Measurements from ENCODE around the gene NUMB. TPM values are rescaled to one million over a fixed set of nuclear protein-coding genes. Genes with fewer than 3 reads are reported as not detected.
A peak's percentile ranks its signal among the peaks of the same experiment; 100 is the strongest.

NUMB gene
- total and polyA plus RNA-seq, 4 donors: 27.2 to 99.3 (median 50.6) TPM

DNA sequence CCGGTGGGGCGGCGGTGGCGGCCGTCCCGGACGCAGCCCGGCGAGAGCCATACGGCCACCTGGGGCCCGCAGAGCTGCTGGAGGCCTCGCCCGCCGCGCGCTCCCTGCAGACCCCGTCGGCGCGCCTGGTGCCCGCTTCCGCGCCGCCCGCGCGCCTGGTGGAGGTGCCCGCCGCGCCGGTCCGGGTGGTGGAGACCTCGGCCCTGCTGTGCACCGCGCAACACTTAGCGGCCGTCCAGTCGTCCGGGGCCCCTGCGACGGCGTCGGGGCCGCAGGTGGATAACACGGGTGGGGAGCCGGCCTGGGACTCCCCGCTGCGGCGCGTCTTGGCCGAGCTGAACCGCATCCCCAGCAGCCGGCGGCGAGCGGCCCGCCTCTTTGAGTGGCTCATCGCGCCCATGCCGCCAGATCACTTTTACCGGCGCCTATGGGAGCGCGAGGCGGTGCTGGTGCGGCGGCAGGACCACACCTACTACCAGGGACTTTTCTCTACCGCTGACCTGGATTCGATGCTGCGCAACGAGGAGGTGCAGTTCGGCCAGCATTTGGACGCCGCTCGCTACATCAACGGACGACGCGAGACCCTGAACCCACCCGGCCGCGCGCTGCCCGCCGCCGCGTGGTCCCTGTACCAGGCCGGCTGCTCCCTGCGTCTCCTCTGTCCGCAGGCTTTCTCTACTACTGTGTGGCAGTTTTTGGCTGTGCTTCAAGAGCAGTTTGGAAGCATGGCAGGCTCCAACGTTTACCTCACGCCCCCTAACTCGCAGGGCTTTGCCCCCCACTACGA, 33.1 kb upstream of the NUMB start:
- Histone ChIP-seq H3K27me3 (ENCODE audit: control insufficient read depth in 1 of 2, insufficient read depth in 2 of 2, low read length in 1 of 2) (no peaks in the 10 kb centered on the region), H3K9me3 (ENCODE audit: control insufficient read depth, low read length) (no peaks in the 10 kb centered on the region), H3K4me3 (ENCODE audit: low read length in 2 of 2) (peak overlapping the region; percentile 22 to 57), H3K27ac (ENCODE audit: low read depth in 1 of 2, low read length in 2 of 2) (peak overlapping the region in 1 of 2 donors; percentile 71), H3K36me3 (ENCODE audit: control insufficient read depth in 1 of 2, insufficient read depth in 2 of 2, low read length in 1 of 2) (no peaks in the 10 kb centered on the region), H3K4me1 (ENCODE audit: control insufficient read depth in 1 of 2, insufficient read depth in 2 of 2, low read length in 2 of 2) (peaks cover 0 to 2% of the 10 kb centered on the region in 2 donors)
- 0 to 1% methylated on average over 71 to 94 of the region's 94 CpGs for WGBS, 2 donors
- peak; percentile 73 to 88 for DNase-seq
- intact Hi-C loops (cut with DNase I): no loop called here
- peak; percentile 59 for ATAC-seq (ENCODE audit: low FRiP score)

GRCh38 chr14:73489481-73490175, 31.3 kb upstream of the NUMB start:
- Histone ChIP-seq H3K27me3 (ENCODE audit: control insufficient read depth in 1 of 2, insufficient read depth in 2 of 2, low read length in 1 of 2) (no peaks in the 10 kb centered on the region), H3K4me1 (ENCODE audit: control insufficient read depth in 1 of 2, insufficient read depth in 2 of 2, low read length in 2 of 2) (peaks cover 0 to 2% of the 10 kb centered on the region in 2 donors), H3K36me3 (ENCODE audit: control insufficient read depth in 1 of 2, insufficient read depth in 2 of 2, low read length in 1 of 2) (no peaks in the 10 kb centered on the region), H3K27ac (ENCODE audit: low read depth in 1 of 2, low read length in 2 of 2) (no peak overlapping the region), H3K9me3 (ENCODE audit: control insufficient read depth, low read length) (no peaks in the 10 kb centered on the region), H3K4me3 (ENCODE audit: low read length in 2 of 2) (no peak overlapping the region)
- intact Hi-C loops (cut with DNase I): no loop called here
- DNase-seq (no peak), ATAC-seq (ENCODE audit: low FRiP score) (no peak)
- 58 to 64% methylated on average over 6 of the region's 6 CpGs for WGBS, 2 donors

- ATAC-seq (ENCODE audit: low FRiP score): no peak
- Histone ChIP-seq H3K9me3 (ENCODE audit: control insufficient read depth, low read length) (no peaks in the 10 kb centered on the region), H3K27me3 (ENCODE audit: control insufficient read depth in 1 of 2, insufficient read depth in 2 of 2, low read length in 1 of 2) (no peaks in the 10 kb centered on the region), H3K27ac (ENCODE audit: low read depth in 1 of 2, low read length in 2 of 2) (no peak overlapping the region), H3K4me3 (ENCODE audit: low read length in 2 of 2) (no peak overlapping the region), H3K36me3 (ENCODE audit: control insufficient read depth in 1 of 2, insufficient read depth in 2 of 2, low read length in 1 of 2) (no peaks in the 10 kb centered on the region), H3K4me1 (ENCODE audit: control insufficient read depth in 1 of 2, insufficient read depth in 2 of 2, low read length in 2 of 2) (no peaks in the 10 kb centered on the region)
- intact Hi-C loops (cut with DNase I): loop anchor here (10.0 kb wide), 1 partner anchor 304 kb away; no protein-coding TSS in a partner anchor
- WGBS, 2 donors: 87% methylated on average over 15 of the region's 15 CpGs
- no peak for DNase-seq
Observed at GRCh38 chr14:73478684-73479083, 20.3 kb upstream of the NUMB start.

DNA sequence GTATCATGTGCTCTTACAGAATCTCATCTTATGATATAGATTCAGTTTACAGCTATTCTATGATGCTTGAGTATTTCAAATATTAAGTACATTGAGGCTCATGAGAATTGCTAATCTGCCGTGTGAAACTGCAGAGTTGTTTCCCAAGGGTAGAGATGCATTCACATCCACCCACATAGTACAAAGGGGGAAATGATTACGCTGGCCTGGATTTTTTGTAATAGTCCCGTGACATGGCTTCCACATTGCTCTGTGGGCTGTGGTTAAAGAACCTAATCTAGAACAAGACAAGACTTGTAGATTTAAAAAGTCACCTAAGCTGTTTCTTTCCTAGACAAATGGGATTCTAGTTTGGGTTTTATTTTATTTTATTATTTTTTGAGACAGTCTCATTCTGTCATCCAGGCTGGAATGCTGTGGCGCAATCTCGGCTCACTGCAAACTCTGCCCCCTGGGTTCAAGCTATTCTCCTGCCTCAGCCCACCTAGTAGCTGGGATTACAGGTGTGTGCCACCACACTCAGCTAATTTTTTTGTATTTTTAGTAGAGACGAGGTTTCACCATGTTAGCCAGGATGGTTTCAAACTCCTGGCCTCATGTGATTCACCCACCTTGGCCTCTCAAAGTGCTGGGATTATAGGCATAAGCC, 19.4 kb upstream of the NUMB start:
- WGBS, 2 donors: 84 to 91% methylated on average over 6 of the region's 6 CpGs
- H3K27me3 ChIP-seq (ENCODE audit: control insufficient read depth in 1 of 2, insufficient read depth in 2 of 2, low read length in 1 of 2): no peaks in the 10 kb centered on the region
- DNase-seq (no peak), ATAC-seq (ENCODE audit: low FRiP score) (no peak)
- H3K36me3 ChIP-seq (ENCODE audit: control insufficient read depth in 1 of 2, insufficient read depth in 2 of 2, low read length in 1 of 2): no peaks in the 10 kb centered on the region
- H3K27ac ChIP-seq (ENCODE audit: low read depth in 1 of 2, low read length in 2 of 2): no peak overlapping the region
- no peak overlapping the region for H3K4me3 ChIP-seq (ENCODE audit: low read length in 2 of 2)
- H3K4me1 ChIP-seq (ENCODE audit: control insufficient read depth in 1 of 2, insufficient read depth in 2 of 2, low read length in 2 of 2): no peaks in the 10 kb centered on the region
- H3K9me3 ChIP-seq (ENCODE audit: control insufficient read depth, low read length): no peaks in the 10 kb centered on the region
- intact Hi-C loops (cut with DNase I): loop anchor here (10.0 kb wide), 1 partner anchor 303 kb away; no protein-coding TSS in a partner anchor

DNA sequence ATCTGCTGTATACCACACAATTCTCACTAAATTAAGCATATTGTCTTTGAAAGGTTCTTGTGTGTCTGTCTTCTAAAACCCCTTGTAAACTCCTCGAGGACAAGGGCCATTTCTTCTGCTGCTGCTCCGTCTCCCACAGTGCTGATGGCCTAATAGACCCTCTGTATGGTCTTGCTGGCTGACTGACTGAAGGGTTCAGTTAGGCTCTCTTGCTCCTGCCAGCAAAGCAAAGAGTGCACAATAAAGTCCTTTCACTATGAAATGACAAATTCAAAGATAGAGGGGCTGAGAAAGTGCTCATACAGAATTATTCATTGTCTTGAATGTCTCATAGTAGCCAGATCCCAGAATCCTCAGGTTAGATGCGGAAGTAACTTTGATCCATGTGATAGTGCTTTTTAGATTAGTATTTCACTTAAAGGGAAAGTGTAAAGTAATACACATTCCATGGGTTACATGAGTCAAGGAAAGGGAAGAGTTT, 18.1 kb upstream of the NUMB start:
- 44 to 47% methylated on average over 3 of the region's 3 CpGs for WGBS, 2 donors
- Histone ChIP-seq H3K9me3 (ENCODE audit: control insufficient read depth, low read length) (no peaks in the 10 kb centered on the region), H3K36me3 (ENCODE audit: control insufficient read depth in 1 of 2, insufficient read depth in 2 of 2, low read length in 1 of 2) (no peaks in the 10 kb centered on the region), H3K27ac (ENCODE audit: low read depth in 1 of 2, low read length in 2 of 2) (no peak overlapping the region), H3K4me1 (ENCODE audit: control insufficient read depth in 1 of 2, insufficient read depth in 2 of 2, low read length in 2 of 2) (no peaks in the 10 kb centered on the region), H3K27me3 (ENCODE audit: control insufficient read depth in 1 of 2, insufficient read depth in 2 of 2, low read length in 1 of 2) (no peaks in the 10 kb centered on the region), H3K4me3 (ENCODE audit: low read length in 2 of 2) (no peak overlapping the region)
- DNase-seq (no peak), ATAC-seq (ENCODE audit: low FRiP score) (no peak)
- intact Hi-C loops (cut with DNase I): loop anchor here (10.0 kb wide), 1 partner anchor 302 kb away; no protein-coding TSS in a partner anchor

GRCh38 chr14:73474952-73475351, 16.6 kb upstream of the NUMB start:
- no peak overlapping the region for H3K4me3 ChIP-seq (ENCODE audit: low read length in 2 of 2)
- H3K36me3 ChIP-seq (ENCODE audit: control insufficient read depth in 1 of 2, insufficient read depth in 2 of 2, low read length in 1 of 2): no peaks in the 10 kb centered on the region
- intact Hi-C loops (cut with DNase I): loop anchor here (10.0 kb wide), 1 partner anchor 300 kb away; no protein-coding TSS in a partner anchor
- H3K27ac ChIP-seq (ENCODE audit: low read depth in 1 of 2, low read length in 2 of 2): no peak overlapping the region
- H3K9me3 ChIP-seq (ENCODE audit: control insufficient read depth, low read length): no peaks in the 10 kb centered on the region
- no peak for DNase-seq
- ATAC-seq (ENCODE audit: low FRiP score): no peak
- no peaks in the 10 kb centered on the region for H3K4me1 ChIP-seq (ENCODE audit: control insufficient read depth in 1 of 2, insufficient read depth in 2 of 2, low read length in 2 of 2)
- no peaks in the 10 kb centered on the region for H3K27me3 ChIP-seq (ENCODE audit: control insufficient read depth in 1 of 2, insufficient read depth in 2 of 2, low read length in 1 of 2)
- WGBS, 2 donors: 54 to 58% methylated on average over 4 of the region's 4 CpGs

DNA sequence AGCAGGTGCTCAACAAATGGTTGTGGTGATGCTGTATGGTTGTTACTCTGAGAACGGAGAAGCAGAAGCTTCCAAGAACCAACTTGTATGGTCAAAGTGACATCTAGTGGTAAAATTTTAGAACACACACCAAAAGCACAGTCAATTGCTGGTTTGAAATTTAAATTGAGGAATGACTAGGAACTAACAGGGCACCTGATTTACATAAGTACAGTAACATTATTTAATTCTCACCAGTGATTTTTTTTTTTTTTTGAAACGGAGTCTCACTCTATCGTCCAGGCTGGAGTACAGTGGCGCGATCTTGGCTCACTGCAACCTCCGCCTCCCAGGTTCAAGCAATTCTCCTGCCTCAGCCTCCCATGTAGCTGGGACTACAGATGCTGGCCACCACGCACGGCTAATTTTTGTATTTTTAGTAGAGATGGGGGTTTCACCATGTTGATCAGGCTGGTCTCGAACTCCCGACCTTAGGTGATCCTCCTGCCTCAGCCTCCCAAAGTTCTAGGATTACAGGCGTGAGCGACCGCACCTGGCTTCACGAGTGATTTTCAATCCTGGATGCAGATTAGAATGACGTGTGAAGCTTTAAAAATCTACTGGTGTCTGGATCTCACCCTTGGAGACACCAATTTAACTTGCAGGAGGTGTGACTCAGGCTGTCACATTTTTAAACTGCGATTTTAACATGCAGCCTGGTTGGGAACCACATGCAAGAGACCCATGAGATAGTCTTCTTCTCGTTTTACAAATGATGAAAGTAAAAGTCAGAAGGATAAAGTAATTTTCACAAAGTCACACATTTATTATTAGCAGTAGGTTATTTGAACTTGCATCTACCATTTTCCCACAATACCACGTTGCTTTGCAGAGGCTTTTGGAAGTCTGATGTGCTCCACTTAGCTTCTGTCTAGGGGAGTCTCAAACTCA, 14.1 kb upstream of the NUMB start:
- Histone ChIP-seq H3K4me3 (ENCODE audit: low read length in 2 of 2) (no peak overlapping the region), H3K9me3 (ENCODE audit: control insufficient read depth, low read length) (no peaks in the 10 kb centered on the region), H3K36me3 (ENCODE audit: control insufficient read depth in 1 of 2, insufficient read depth in 2 of 2, low read length in 1 of 2) (no peaks in the 10 kb centered on the region), H3K27me3 (ENCODE audit: control insufficient read depth in 1 of 2, insufficient read depth in 2 of 2, low read length in 1 of 2) (no peaks in the 10 kb centered on the region), H3K27ac (ENCODE audit: low read depth in 1 of 2, low read length in 2 of 2) (no peak overlapping the region), H3K4me1 (ENCODE audit: control insufficient read depth in 1 of 2, insufficient read depth in 2 of 2, low read length in 2 of 2) (no peaks in the 10 kb centered on the region)
- DNase-seq (no peak), ATAC-seq (ENCODE audit: low FRiP score) (peak; percentile 75)
- 57 to 58% methylated on average over 18 of the region's 18 CpGs for WGBS, 2 donors
- intact Hi-C loops (cut with DNase I): loop anchor here (1.0 to 10.0 kb wide), 2 partner anchors 177 to 298 kb away; no protein-coding TSS in a partner anchor

Data from aorta (tissue), 5 donors.